ENCODE measurements around the gene GPATCH8. TPM values are rescaled to one million over a fixed set of nuclear protein-coding genes. Genes with fewer than 3 reads are reported as not detected.
"Not testable (repeated sequence)": the region's sequence is repeated elsewhere in the genome, so short reads cannot be mapped to it uniquely, and the experiment has no call there.

Gene GPATCH8
- 28.2 TPM for polyA plus RNA-seq (ENCODE audit: insufficient read length)

DNA sequence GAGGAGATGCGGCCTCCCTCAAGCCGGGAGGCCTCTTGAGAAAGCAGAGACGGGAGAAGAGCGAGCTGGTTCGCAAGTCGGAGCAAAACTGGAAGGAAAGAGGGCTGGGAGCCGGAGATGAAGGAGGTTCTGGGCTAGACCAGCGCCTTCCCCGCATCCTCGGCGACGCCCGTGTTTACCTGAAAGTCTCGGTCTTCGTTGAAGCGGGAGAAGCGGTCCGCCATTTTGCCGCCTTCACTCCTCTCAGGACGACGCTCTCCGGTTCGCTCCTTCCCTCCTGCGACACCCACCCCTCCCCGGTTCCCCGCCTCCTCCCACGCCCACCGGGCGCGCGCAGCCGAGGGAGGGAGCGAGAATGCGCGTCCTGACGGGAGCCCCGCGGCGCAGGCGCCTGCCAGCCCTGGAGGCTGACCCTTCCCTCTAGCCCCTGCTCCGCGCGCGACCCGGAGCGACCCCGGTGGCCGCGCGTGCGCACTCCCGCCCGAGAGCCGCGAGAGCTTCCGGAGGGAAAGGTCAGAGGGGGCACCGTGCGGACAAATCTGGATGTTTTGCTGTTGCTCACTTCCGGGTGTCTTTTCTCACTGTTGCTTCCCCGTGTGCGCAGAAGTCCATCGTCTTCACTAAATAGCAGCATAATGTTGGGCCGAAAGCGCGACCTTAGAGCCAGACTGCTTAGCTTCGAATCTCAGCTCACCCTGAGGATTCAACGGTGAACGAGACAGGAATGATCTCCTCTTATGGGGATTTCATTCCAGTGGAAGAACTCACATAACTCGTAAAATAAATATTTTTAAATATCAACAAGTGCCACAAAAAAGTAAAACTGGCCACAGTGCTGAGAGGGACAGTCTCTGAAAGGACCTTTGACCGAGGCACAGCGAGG is at the start of gene GPATCH8:
GPATCH8 (minus strand) TSS at position 260 of the 883 bp plus-strand sequence; CDS start at position 224, 36 bp downstream.
- peak; percentile 82 for DNase-seq (ENCODE audit: low read depth)

- no peak for DNase-seq (ENCODE audit: low read depth)
These were observed 49.2 kb upstream of the GPATCH8 start for GRCh38 chr17:44552361-44552760.

- no peak for DNase-seq (ENCODE audit: low read depth)
These were observed 46.5 kb upstream of the GPATCH8 start for GRCh38 chr17:44549686-44550085.

DNA sequence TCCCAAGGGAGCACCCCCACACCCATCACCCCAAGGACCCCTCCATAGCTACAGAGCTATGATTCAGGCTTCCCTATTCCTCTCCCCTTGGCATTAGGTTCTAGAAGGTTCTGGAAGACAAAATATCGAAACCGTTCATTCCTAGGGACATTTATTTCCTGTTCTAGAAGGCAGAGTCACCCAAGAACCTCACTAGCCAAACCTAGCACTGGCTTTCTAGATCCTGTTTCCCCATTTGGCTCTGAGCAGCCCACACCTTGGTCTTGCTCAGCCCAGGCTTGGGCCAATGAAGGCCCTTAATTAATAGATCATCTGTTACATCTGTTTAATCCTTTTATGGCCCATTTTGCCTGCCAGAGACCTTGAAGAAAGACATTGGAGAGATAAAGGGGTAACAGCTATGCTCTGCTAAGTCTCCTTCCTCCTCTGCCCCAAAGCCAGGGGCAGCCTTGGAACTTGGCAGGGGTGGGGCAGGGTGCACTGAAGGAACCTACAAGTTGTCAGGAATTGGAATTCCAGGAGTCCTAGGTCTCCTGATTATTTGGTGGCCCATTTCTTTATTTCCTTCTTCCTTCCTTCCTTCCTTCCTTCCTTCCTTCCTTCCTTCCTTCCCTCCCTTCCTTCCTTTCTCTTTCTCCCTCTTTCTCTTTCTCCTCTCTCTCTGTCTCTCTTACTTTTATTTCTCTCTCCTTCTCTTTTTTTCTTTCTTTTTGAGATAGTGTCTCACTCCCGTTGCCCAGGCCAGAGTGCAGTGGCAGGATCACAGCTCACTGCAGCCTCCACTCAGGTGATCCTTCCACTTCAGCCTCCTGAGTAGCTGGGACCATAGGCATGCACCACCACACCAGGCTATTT is 45.4 kb upstream of the GPATCH8 start:
- DNase-seq (ENCODE audit: low read depth): no peak

- no peak for DNase-seq (ENCODE audit: low read depth)
These were observed 44.5 kb upstream of the GPATCH8 start for GRCh38 chr17:44547625-44548267.

DNA sequence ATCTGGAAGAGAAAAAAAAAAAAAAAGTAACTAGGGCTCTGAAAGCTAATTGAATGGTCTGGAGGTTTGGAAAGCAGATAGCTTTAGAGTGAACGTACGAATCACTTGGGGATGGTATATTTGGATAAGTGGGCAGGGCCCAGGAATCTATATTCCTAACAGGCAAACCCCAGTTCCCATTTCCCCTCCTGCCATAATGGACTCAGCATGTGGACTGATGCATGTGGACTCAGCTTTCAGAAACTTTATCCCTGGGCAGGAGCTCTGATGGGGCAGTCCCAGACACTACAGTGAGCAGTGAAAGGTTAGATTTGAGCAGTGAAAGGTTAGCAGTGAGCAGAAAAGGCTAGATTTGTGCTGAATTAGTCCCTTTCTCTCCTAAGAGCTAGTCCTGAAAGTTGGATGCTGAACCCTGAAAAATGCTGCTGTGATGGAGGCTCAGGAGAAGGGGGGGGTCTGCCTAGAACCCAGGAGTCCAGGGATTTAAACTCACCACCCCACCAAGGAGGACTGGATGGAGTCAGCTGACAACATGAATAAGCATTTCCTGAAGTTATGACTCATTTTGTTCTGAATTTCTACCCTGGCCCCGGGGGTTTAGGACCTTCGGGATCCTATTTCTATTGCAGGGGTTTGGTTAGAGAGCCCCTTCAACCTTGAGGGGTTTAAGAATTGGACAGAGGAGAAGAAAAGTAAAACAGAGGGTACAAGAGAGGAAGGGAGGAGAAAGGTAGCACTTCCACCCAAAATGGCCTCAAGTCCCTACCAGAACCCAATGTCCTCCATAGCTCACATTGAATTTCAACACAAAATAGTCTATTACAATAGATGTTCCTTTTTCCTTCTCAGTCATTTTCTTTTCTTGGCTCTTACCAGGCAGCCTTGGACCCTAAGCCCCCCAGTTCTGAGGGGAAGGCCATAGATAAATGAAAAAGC is 43.7 kb upstream of the GPATCH8 start:
- DNase-seq (ENCODE audit: low read depth): no peak

DNA sequence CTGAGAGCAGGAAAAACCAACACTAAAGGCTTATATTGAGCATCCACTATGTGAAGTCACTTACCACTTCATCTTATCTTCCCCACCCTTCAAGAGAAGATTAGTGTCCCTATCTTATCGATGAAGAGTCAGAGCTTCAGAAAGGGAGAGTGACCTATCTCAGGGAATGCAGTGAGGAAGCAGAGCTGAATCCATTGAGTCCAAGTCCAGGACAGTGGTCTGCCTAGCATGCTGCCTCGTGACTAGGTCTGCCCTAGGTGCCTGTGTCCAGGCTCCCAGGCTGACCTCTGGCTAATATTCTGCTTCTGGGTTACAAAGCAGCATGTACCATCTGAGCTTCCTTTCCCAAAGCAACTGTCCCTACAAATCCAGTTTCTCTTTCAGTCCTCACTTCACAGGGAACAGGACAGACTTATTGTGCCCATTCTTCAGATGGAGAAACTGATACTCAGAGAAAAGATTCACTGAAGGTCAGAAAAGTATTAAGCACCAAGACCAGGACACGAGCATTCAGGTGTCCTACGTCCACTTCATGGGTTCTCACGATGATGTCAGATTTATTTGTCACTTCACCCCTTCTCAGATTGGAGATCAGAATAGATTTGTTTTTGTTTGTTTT is 40.8 kb upstream of the GPATCH8 start:
- DNase-seq (ENCODE audit: low read depth): no peak

- DNase-seq (ENCODE audit: low read depth): no peak
These were observed 40.2 kb upstream of the GPATCH8 start for GRCh38 chr17:44543213-44543904.

- no peak for DNase-seq (ENCODE audit: low read depth)
These were observed 38.8 kb upstream of the GPATCH8 start for GRCh38 chr17:44541884-44542581.

DNA sequence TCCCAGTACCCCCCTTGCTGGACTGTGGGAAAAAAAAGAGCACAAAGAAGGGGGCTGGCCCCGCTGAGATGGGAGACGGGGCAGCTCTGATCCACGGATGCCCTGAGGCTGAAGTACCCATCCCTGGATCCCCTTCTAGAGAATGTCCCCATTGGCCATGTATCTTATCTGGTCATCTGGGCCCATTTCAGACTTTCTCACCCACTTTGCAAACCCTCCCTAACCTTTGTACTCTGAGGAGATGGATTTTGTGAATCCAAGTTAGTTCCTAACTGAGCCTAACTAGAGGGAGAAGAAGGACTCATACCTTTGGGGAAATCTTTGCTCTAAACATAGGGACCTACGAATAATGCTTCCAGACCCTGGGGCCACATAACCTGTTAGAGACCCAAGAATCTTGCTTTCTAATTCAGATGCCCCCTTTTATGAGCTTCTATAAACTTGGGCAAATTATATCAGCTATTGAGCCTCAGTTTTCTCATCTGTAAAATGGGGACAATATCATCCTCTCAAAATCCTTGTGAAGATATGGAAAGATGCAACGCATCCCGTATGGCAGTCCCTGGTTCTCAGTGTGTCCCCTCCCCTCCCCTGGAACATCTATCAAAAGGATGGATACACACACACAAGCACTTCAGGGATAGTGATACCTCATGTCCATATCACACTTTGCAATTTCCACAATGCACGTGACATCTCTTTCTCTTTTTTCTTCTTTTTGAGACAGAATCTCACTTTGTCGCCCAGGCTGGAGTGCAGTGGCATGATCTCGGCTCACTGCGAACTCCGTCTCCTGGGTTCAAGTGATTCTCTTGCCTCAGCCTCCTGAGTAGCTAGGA is 37.3 kb upstream of the GPATCH8 start:
- no peak for DNase-seq (ENCODE audit: low read depth)

DNA sequence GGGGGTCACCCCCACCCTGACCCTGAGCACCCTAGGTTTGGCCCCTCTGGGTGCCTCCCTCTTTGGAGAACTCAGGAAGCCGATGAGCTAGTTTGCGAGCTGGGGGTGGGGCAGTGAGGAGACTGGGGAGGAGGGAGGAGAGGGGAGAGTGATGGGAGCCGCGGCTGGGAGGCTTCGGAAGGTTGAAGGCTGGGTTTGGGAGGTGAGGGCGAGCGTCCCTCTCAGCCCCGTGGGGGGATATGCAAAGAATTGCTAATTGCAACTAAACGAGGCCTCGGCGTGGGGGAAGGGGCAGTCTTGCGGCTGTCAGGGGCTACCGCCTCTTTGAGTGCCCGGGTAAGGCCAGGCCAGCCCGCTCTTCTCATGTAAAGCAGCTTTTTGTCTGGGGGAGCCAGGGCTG is 36.5 kb upstream of the GPATCH8 start:
- no peak for DNase-seq (ENCODE audit: low read depth)

- DNase-seq (ENCODE audit: low read depth): not testable (repeated sequence)
These were observed 34.7 kb upstream of the GPATCH8 start for GRCh38 chr17:44537922-44538321.

- DNase-seq (ENCODE audit: low read depth): no peak
These were observed 33.1 kb upstream of the GPATCH8 start for GRCh38 chr17:44536090-44536953.

GRCh38 chr17:44533533-44534246 is 30.5 kb upstream of the GPATCH8 start:
- DNase-seq (ENCODE audit: low read depth): peak; percentile 65

DNA sequence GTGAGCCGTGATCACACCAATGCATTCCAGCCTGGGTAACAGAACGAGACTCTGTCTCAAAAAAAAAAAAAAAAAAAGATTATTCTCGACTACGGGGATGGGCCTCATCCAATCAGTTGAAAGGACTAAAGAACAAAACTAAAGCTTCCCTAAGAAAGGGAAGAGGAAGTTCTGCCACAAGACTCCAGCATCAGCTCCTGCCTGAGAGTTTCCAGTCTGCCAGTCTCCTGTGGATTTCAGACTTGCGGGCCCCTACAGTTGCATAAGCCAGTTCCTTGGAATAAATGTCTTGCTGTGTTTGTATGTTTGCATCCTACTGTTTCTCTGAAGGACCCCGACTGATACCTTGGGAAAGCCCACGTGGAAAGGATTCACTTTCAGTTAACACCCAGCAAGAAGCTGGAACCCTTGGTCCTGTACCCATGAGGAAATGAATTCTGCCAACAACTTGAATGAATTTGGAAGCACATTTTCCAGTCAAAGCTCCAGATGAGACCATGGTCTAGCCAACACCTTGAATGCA is 27.8 kb upstream of the GPATCH8 start:
- no peak for DNase-seq (ENCODE audit: low read depth)

DNA sequence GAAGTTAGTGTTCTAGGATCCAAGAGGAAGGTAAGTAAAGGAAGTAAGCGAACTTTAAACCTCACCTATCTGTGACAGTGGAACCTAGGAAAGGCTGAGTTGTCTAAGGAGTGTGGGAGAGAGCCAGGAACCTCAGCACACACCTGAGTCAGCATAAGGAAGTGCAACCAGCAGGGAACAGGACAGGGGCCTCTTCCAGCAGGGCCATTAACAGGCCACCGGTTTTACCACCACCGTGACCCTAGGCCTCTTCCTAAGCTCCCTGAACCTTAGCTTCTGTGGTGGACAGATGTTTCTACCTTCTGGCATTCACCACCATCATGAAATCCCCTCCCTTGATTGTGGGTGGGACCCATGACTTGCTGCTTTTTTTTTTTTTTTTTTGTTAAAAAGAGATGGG is 26.7 kb upstream of the GPATCH8 start:
- DNase-seq (ENCODE audit: low read depth): no peak
